Thoracic aorta (tissue), 2 donors: ENCODE data around the gene HFE. TPM values are rescaled to one million over a fixed set of nuclear protein-coding genes. Genes with fewer than 3 reads are reported as not detected.

Experiments
- ATAC-seq: fragments of 150-250 bp; one replicate; pipeline ENCODE4 v1.8.0; 2017; ENCODE audit warnings: low read depth; ENCODE audit not compliant: insufficient number of reproducible peaks, low FRiP score
- DNase-seq: peaks from one replicate; pipeline ENCODE4 v3.0.0-alpha.2; 2020; ENCODE audit warnings: low spot score
- H3K27ac ChIP-seq, 2 donors: fragments of 200-600 bp; sonication (generic); 1 replicate in 1 of 2; 2 replicates in 1 of 2; pipeline ENCODE4 v1.5.1; 2016; ENCODE audit warnings: mild to moderate bottlenecking in 2 of 2, moderate library complexity in 2 of 2
- H3K27me3 ChIP-seq: fragments of 200-600 bp; sonication (generic); replicated peaks from 2 replicates; pipeline ENCODE4 v1.6.0; 2016; ENCODE audit warnings: mild to moderate bottlenecking; ENCODE audit not compliant: insufficient read depth
- H3K36me3 ChIP-seq: fragments of 200-600 bp; sonication (generic); one replicate; pipeline ENCODE4 v1.5.1; 2016
- H3K4me1 ChIP-seq, 2 donors: fragments of 200-600 bp; sonication (generic); 1 replicate in 1 of 2; 2 replicates in 1 of 2; pipeline versions ENCODE4 v1.5.1 to v1.6.0; 2016; ENCODE audit warnings: low read depth in 2 of 2, mild to moderate bottlenecking in 1 of 2; ENCODE audit not compliant: control insufficient read depth in 1 of 2
- H3K4me3 ChIP-seq: fragments of 200-600 bp; sonication (generic); 2 replicates; pipeline ENCODE4 v1.5.1; 2016; ENCODE audit warnings: mild to moderate bottlenecking
- H3K9me3 ChIP-seq: fragments of 200-600 bp; sonication (generic); 2 replicates; pipeline ENCODE4 v1.5.1; 2016
- total RNA-seq, 2 donors: library from RNA; depleted of rRNA; stranded (reverse); fragments of >200 nt; gene quantifications; one replicate each; pipeline versions ENCODE4 v1.1.0 to v1.2.3, GENCODE V29; 2016
- TF ChIP-seq, protein P1 (sequence below): fragments of 200-600 bp; sonication (generic); IDR thresholded peaks from one replicate; pipeline ENCODE4 v1.5.1; 2019; ENCODE audit warnings: antibody characterized with exemption

Gene HFE
- total RNA-seq, 2 donors from 2014 or later = 8.7 to 10.1 TPM

DNA sequence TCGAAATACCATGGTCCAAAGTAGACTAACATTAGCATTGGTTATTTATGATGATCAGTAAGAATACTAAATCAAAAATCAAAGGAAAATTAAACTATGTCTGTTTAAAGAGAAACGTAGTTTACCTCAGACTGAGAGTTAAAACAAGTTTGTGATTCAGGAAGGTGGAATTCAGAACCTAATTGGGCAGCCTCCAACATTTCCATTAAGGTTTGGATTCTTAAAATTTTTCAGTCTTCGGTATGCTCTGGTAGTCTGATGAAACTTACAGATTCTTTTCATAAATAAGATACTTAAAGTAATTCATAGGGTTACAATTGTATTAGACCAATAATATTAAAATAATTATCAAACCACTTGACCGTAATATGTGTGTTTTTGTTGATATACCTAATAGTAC is 18.6 kb downstream of the HFE start:
- ATAC-seq (no peak), DNase-seq (no peak)
- Histone ChIP-seq H3K4me1 (peaks cover 0 to 8% of the 10 kb centered on the region in 2 donors), H3K9me3 (no peaks in the 10 kb centered on the region), H3K27me3 (no peaks in the 10 kb centered on the region), H3K4me3 (no peak overlapping the region), H3K36me3 (no peaks in the 10 kb centered on the region), H3K27ac (no peak overlapping the region)
- TF ChIP-seq, protein P1, sequence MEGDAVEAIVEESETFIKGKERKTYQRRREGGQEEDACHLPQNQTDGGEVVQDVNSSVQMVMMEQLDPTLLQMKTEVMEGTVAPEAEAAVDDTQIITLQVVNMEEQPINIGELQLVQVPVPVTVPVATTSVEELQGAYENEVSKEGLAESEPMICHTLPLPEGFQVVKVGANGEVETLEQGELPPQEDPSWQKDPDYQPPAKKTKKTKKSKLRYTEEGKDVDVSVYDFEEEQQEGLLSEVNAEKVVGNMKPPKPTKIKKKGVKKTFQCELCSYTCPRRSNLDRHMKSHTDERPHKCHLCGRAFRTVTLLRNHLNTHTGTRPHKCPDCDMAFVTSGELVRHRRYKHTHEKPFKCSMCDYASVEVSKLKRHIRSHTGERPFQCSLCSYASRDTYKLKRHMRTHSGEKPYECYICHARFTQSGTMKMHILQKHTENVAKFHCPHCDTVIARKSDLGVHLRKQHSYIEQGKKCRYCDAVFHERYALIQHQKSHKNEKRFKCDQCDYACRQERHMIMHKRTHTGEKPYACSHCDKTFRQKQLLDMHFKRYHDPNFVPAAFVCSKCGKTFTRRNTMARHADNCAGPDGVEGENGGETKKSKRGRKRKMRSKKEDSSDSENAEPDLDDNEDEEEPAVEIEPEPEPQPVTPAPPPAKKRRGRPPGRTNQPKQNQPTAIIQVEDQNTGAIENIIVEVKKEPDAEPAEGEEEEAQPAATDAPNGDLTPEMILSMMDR = no peak

DNA sequence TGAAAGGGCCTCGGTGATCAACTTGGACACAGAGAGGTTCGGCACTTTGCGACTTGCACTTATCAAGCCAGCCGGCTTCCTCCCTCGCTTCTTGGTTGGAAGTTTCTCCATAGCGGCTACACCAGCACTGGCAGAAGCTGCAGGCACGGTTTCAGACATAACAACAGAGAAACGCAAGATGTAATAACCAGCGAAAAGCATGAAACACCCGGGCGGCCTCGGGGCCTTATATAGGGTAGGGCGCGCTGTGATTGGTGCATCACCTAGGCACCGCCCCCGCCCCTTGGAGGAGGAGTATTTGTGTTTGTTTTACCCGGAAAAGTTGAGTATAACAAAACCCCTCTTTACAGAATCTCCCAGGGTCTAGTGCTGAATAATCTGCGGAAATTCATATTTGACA is 20.7 kb downstream of the HFE start:
- Histone ChIP-seq H3K4me3 (no peak overlapping the region), H3K4me1 (peaks cover 0 to 4% of the 10 kb centered on the region in 2 donors), H3K36me3 (no peaks in the 10 kb centered on the region), H3K9me3 (no peaks in the 10 kb centered on the region), H3K27ac (no peak overlapping the region), H3K27me3 (no peaks in the 10 kb centered on the region)
- DNase-seq (no peak), ATAC-seq (no peak)
- TF ChIP-seq, protein P1 = no peak

DNA sequence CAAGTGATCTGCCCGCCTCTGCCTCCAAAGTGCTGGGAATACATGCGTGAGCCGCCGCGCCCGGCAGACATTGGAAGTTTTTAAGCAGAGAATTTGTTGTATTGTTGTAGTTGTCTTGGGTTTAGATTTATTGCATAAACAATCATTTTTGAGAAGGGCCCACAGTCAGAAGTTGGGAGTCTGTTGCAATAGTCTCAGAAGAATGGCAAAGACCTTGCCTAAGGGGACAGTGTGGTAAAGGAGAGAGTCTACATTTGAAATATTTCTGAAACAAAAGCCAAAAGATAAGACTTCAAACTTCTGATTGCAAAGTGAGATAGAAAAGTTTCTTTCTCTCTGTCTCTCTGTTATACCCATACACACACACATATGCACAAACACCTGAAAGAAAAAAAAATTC is 22.5 kb downstream of the HFE start:
- Histone ChIP-seq H3K27ac (no peak overlapping the region), H3K36me3 (no peaks in the 10 kb centered on the region), H3K9me3 (no peaks in the 10 kb centered on the region), H3K4me3 (no peak overlapping the region), H3K27me3 (no peaks in the 10 kb centered on the region), H3K4me1 (no peaks in the 10 kb centered on the region)
- DNase-seq (no peak), ATAC-seq (no peak)
- TF ChIP-seq, protein P1 = no peak

DNA sequence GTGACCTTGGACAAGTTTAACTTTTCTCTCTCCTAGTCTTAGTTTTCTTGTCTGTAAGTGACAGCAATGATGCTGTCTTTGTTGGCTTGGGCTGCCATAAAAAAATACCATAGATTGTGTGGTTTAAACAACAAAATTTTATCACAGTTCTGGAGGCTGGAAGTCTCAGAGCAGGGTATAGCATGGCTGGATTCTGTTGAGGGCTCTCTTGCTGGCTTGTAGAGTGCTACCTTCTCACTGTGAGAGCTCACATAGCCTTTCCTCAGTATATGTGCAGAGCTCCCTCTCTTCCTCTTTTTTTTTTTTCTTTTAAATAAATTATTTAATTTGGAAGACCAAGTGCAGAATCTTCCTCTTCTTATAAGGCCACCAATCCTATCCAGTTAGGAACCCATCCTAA is 26.3 kb downstream of the HFE start:
- Histone ChIP-seq H3K27me3 (no peaks in the 10 kb centered on the region), H3K27ac (no peak overlapping the region), H3K4me1 (no peaks in the 10 kb centered on the region), H3K9me3 (no peaks in the 10 kb centered on the region), H3K4me3 (no peak overlapping the region), H3K36me3 (no peaks in the 10 kb centered on the region)
- TF ChIP-seq, protein P1 = no peak
- ATAC-seq (no peak), DNase-seq (no peak)

DNA sequence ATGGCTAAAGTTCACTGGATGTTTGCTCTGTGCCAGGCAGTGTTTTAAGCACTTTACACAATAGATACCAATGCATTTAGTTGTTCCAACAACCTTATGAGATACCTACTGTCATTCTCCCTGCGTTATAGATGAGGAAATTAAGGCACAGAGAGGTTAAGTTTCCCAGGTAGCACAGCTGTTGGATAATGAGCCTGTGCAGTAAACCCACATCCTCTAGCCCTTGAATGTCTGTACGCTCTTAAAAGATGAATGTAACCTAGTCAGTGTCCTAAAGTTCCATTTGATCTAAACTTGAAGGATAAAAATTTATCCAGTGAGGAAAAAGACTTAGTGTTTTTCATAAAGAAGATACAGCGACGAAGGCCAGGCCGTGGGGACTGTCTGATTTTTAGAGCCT is 28.0 kb downstream of the HFE start:
- no peaks in the 10 kb centered on the region for H3K4me1 ChIP-seq
- H3K27me3 ChIP-seq = no peaks in the 10 kb centered on the region
- DNase-seq (no peak), ATAC-seq (no peak)
- no peaks in the 10 kb centered on the region for H3K36me3 ChIP-seq
- H3K27ac ChIP-seq = no peak overlapping the region
- H3K9me3 ChIP-seq = no peaks in the 10 kb centered on the region
- H3K4me3 ChIP-seq = no peak overlapping the region
- TF ChIP-seq, protein P1 = no peak
